A673 (cell line): Measurements from ENCODE around the gene PDZD4. TPM values are rescaled to one million over a fixed set of nuclear protein-coding genes. Genes with fewer than 3 reads are reported as not detected.
A peak's percentile ranks its signal among the peaks of the same experiment; 100 is the strongest.

Experiments
- BruUV-seq: library from RNA; stranded (reverse); fragments of 400-500 nt; replicated peaks from 2 replicates; lab custom pipeline; 2021; lab: Mats Ljungman, UMichigan
- CTCF ChIA-PET: fragments of 300-600 bp; sonication (Branson Sonifier 250); formaldehyde crosslinking; loops from one replicate; lab custom pipeline; 2022; ENCODE audit warnings: antibody characterized with exemption; lab: Charles Lee
- POLR2A ChIA-PET: fragments of 300-600 bp; sonication (Branson Sonifier 250); formaldehyde crosslinking; loops from one replicate; lab custom pipeline; 2022; ENCODE audit warnings: antibody characterized with exemption; ENCODE audit not compliant: low non-redundant PET; lab: Charles Lee
- DNase-seq: peaks from one replicate; pipeline ENCODE4 v3.0.0-alpha.2; 2015; ENCODE audit warnings: low spot score
- H3K27ac ChIP-seq: fragments of 200-600 bp; sonication (generic); 2 replicates; pipeline ENCODE4 v1.5.1; 2016; ENCODE audit warnings: mixed run types, low read depth, mild to moderate bottlenecking, mixed read lengths, antibody characterized with exemption, low read length; ENCODE audit not compliant: poor library complexity, severe bottlenecking
- H3K27me3 ChIP-seq: fragments of 200-600 bp; sonication (generic); replicated peaks from 2 replicates; pipeline ENCODE4 v1.6.1; 2017; ENCODE audit warnings: mixed run types, low read depth, mild to moderate bottlenecking, mixed read lengths, antibody characterized with exemption, low read length; ENCODE audit not compliant: insufficient read depth, poor library complexity
- H3K36me3 ChIP-seq: fragments of 200-600 bp; sonication (generic); 2 replicates; pipeline ENCODE4 v1.6.1; 2016; ENCODE audit warnings: mixed run types, mild to moderate bottlenecking, mixed read lengths, antibody characterized with exemption, low read length; ENCODE audit not compliant: insufficient read depth, poor library complexity, severe bottlenecking
- H3K4me1 ChIP-seq: fragments of 200-600 bp; sonication (generic); 2 replicates; pipeline ENCODE4 v1.6.1; 2017; ENCODE audit warnings: mixed run types, mild to moderate bottlenecking, mixed read lengths, antibody characterized with exemption, low read length; ENCODE audit not compliant: insufficient read depth, poor library complexity, severe bottlenecking
- H3K4me3 ChIP-seq: fragments of 200-600 bp; sonication (generic); 2 replicates; pipeline ENCODE4 v1.5.1; 2016; ENCODE audit warnings: low read depth, mixed run types, mild to moderate bottlenecking, mixed read lengths, low read length; ENCODE audit not compliant: poor library complexity, severe bottlenecking
- H3K9me3 ChIP-seq: fragments of 200-600 bp; sonication (generic); 2 replicates; pipeline ENCODE4 v1.6.1; 2016; ENCODE audit warnings: mixed run types, low read depth, mild to moderate bottlenecking, mixed read lengths, antibody characterized with exemption, low read length; ENCODE audit not compliant: poor library complexity, severe bottlenecking
- CTCF ChIP-seq: fragments of 300-800, 200-600 bp; sonication (generic); conservative IDR thresholded peaks from 2 replicates; pipeline ENCODE4 v1.5.1; 2017; ENCODE audit warnings: low read depth, mild to moderate bottlenecking, antibody characterized with exemption, low read length, moderate library complexity, mixed read lengths
- EZH2 ChIP-seq: fragments of 200-600 bp; sonication (generic); IDR thresholded peaks from 2 replicates; pipeline ENCODE4 v1.6.1; 2017; ENCODE audit warnings: borderline replicate concordance, low read depth, mild to moderate bottlenecking, mixed read lengths, antibody characterized with exemption, low read length; ENCODE audit not compliant: poor library complexity, severe bottlenecking
- intact Hi-C: fragments of 100-400 bp; cut with micrococcal nuclease; formaldehyde crosslinking; loops from one replicate; pipeline ENCODE4 v1.10.0; 2022; ENCODE audit not compliant: unreplicated experiment
- total RNA-seq: library from RNA; stranded (reverse); gene quantifications from 2 replicates; pipeline ENCODE4 v1.2.3, GENCODE V29; 2021

Gene PDZD4
- total RNA-seq, 1 experiment from 2014 or later, result 2.6 TPM

DNA sequence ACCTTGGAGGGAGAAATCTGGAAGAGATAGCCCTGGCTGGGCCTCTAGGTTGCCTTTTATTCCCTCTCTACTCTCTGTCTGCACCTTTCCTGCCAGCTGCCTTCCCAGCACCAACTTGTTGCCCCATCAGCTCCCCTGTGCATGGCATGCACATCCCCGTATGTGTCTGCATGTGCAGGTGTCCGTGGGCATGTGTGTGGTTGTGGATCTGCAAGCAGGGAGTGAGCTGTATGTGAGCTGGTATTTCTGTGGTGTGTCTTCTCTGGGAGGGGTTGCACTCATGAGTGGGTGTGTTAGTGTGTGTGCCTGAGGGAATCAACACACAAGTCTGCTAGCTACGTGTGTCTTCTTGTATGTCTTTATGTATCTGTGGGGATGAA, 45.8 kb upstream of the PDZD4 start:
- Histone ChIP-seq H3K36me3 (no peaks in the 10 kb centered on the region), H3K4me3 (no peak overlapping the region), H3K27me3 (peaks cover 3% of the 10 kb centered on the region), H3K27ac (no peak overlapping the region), H3K9me3 (no peaks in the 10 kb centered on the region), H3K4me1 (no peaks in the 10 kb centered on the region)
- intact Hi-C loops, result no loop called here
- ChIA-PET CTCF (no interaction called here), POLR2A (no interaction called here)
- no TSS peak for BruUV-seq
- TF ChIP-seq CTCF, result no peak
- TF ChIP-seq EZH2, result no peak
- DNase-seq, result no peak

DNA sequence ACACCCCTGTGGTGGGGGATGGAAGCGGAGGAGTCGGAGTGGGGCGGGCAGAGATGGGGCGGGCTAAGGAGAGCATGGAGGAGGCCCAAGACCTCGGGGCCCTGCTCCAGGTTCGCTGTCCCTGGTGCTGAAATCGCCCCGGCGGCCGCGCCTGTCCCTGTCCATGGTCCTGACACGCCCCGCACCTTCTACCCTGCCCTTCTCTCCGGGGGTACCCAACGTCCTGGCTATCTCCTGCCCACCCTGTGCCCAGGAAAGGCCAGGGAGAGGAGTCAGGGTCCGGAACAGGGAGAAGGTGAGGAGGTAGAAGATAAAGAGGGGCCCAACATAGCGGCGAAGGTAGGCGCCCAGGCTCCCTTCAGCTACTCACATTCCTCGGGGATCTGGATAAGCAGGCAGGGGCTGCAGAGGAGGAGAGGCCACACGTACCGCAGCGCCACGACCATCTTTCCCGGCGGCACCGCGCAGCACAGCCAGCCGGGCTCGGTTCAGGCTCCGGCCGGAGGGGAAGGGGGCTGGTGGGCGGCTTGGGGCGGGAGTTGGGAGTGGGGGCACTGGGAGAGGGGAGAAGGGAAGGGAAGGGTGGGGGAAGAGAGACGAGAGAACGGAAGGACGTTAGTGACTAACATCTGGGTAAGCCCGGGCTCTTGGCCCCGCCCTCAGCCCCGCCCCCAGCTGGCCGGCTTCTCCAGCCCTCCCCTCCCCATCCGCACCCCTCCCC, 45.2 kb upstream of the PDZD4 start:
- no peak overlapping the region for H3K4me3 ChIP-seq
- H3K27me3 ChIP-seq, result peaks cover 3% of the 10 kb centered on the region
- peak; percentile 56 for DNase-seq
- intact Hi-C loops, result no loop called here
- H3K27ac ChIP-seq, result no peak overlapping the region
- no TSS peak for BruUV-seq
- no peaks in the 10 kb centered on the region for H3K4me1 ChIP-seq
- TF ChIP-seq CTCF (no peak), EZH2 (no peak)
- H3K36me3 ChIP-seq, result no peaks in the 10 kb centered on the region
- ChIA-PET CTCF (no interaction called here), POLR2A (interaction anchor here (0.7 kb wide), 1 partner anchor 591 kb away, joined by 6 read pairs; no protein-coding TSS in a partner anchor)
- no peaks in the 10 kb centered on the region for H3K9me3 ChIP-seq

DNA sequence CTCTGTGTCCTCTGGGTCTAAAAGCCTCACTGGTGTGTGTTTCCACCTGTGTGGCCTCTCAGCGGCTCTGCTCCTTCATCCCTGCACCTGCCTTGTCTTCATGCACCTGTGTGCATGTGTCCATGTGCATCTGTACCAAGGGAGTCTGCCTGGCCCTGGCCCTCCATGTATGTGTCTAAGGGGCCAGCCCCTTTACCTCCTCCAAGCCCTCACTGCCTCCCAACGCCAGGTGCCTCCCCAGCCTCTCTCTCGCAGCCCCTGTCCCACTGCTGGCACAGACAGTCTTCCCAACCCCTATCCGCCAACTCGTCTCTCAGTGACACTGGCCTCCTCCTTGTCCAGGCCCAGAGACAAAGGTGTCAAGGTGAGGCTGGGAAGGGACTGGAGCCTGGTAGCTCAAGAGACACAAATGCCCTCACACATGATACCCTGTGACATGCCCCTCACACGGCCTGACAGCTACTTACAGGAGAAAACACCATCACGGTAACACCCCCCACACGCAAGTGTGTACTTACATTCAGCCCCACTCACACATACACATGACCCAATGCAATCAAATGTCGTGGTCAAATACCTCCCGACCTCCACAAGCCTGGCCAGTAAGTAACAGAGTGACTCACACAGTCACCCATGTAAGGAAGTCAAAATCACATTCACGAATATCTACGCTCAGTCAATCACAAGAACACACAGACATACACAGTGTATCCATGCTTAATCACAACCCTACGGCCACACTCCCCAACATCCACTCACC, 44.2 kb upstream of the PDZD4 start:
- H3K9me3 ChIP-seq, result no peaks in the 10 kb centered on the region
- no peak overlapping the region for H3K4me3 ChIP-seq
- no peaks in the 10 kb centered on the region for H3K36me3 ChIP-seq
- no peaks in the 10 kb centered on the region for H3K4me1 ChIP-seq
- DNase-seq, result no peak
- intact Hi-C loops, result no loop called here
- no peak for TF ChIP-seq EZH2
- no peak for TF ChIP-seq CTCF
- POLR2A ChIA-PET, result no interaction called here
- H3K27ac ChIP-seq, result no peak overlapping the region
- H3K27me3 ChIP-seq, result peaks cover 3% of the 10 kb centered on the region
- CTCF ChIA-PET, result no interaction called here
- no TSS peak for BruUV-seq
